Tibial artery (tissue), 4 donors: ENCODE data around the gene SETX.

ENCODE experiments used
- DNase-seq, 2 donors: peaks; one replicate each; pipeline ENCODE4 v3.0.0-alpha.2; 2019
- H3K27ac ChIP-seq, 2 donors: fragments of 200-600 bp; sonication (generic) in 1 of 2; 1 replicate in 1 of 2; 2 replicates in 1 of 2; pipeline ENCODE4 v1.5.1; 2018 to 2019; ENCODE audit warnings: mild to moderate bottlenecking in 1 of 2
- H3K27me3 ChIP-seq, 2 donors: fragments of 200-600 bp; sonication (generic) in 1 of 2; one replicate each; pipeline versions ENCODE4 v1.5.1 to v1.6.0; 2016 to 2019
- H3K36me3 ChIP-seq, 3 donors: fragments of 200-600 bp; sonication (generic) in 2 of 3; one replicate each; pipeline ENCODE4 v1.5.1; 2016 to 2019; ENCODE audit warnings: mild to moderate bottlenecking in 2 of 3
- H3K4me1 ChIP-seq, 4 donors: fragments of 200-600 bp; sonication (generic) in 2 of 4; 1 replicate in 3 of 4; 2 replicates in 1 of 4; pipeline ENCODE4 v1.5.1; 2016 to 2019
- H3K4me3 ChIP-seq, 2 donors: fragments of 200-600 bp; sonication (generic) in 1 of 2; 1 replicate in 1 of 2; 2 replicates in 1 of 2; pipeline ENCODE4 v1.5.1; 2018 to 2019; ENCODE audit warnings: mild to moderate bottlenecking in 2 of 2
- H3K9me3 ChIP-seq, 3 donors: fragments of 200-600 bp; sonication (generic) in 1 of 3; one replicate each; pipeline ENCODE4 v1.5.1; 2016 to 2019
- intact Hi-C: fragments of 100-400 bp; cut with DNase I; formaldehyde crosslinking; loops from one replicate; pipeline ENCODE4 v1.15.0; 2023; ENCODE audit warnings: low total_unique reads
- TF ChIP-seq, protein P1 (sequence below), 2 experiments: fragments of 200-600 bp in 1 of 2; fragments of 450-650 bp in 1 of 2; IDR thresholded peaks; one replicate each; pipeline ENCODE4 v1.5.1; 2017 to 2019; ENCODE audit warnings: antibody characterized with exemption in 2 of 2, mild to moderate bottlenecking in 1 of 2, moderate library complexity in 1 of 2

SETX gene

DNA sequence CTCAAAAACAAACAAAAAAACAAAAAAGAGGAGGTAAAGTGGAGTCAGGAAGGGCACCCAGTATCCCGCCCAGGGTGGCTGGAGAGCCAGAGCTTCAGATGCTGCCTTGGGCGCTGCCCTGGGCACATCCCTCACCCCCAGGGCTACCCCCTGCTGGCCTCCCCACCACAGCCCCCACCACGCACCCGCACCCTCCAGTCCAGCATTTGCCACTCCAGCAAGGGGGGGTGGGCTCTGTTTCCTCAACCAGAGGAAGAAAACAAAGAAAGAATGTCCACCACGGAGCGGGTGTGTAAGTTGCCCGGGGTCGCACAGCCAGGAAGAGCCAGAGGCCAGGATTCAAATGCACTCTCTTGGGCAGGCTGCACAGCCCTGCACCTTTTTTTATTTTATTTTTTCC, 106.8 kb downstream of the SETX start:
- H3K9me3 ChIP-seq, result peaks cover 0 to 7% (median 0%) of the 10 kb centered on the region in 3 donors
- intact Hi-C loops, result no loop called here
- peaks cover 0 to 52% of the 10 kb centered on the region in 2 donors for H3K27me3 ChIP-seq
- TF ChIP-seq, protein P1, sequence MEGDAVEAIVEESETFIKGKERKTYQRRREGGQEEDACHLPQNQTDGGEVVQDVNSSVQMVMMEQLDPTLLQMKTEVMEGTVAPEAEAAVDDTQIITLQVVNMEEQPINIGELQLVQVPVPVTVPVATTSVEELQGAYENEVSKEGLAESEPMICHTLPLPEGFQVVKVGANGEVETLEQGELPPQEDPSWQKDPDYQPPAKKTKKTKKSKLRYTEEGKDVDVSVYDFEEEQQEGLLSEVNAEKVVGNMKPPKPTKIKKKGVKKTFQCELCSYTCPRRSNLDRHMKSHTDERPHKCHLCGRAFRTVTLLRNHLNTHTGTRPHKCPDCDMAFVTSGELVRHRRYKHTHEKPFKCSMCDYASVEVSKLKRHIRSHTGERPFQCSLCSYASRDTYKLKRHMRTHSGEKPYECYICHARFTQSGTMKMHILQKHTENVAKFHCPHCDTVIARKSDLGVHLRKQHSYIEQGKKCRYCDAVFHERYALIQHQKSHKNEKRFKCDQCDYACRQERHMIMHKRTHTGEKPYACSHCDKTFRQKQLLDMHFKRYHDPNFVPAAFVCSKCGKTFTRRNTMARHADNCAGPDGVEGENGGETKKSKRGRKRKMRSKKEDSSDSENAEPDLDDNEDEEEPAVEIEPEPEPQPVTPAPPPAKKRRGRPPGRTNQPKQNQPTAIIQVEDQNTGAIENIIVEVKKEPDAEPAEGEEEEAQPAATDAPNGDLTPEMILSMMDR (IDR thresholded peaks at IDR 0.05), result no peak
- H3K4me1 ChIP-seq, result peaks cover 0 to 20% (median 18%) of the 10 kb centered on the region in 4 donors
- H3K36me3 ChIP-seq, result no peaks in the 10 kb centered on the region
- no peak for DNase-seq
- H3K4me3 ChIP-seq, result no peak overlapping the region
- H3K27ac ChIP-seq, result no peak overlapping the region

DNA sequence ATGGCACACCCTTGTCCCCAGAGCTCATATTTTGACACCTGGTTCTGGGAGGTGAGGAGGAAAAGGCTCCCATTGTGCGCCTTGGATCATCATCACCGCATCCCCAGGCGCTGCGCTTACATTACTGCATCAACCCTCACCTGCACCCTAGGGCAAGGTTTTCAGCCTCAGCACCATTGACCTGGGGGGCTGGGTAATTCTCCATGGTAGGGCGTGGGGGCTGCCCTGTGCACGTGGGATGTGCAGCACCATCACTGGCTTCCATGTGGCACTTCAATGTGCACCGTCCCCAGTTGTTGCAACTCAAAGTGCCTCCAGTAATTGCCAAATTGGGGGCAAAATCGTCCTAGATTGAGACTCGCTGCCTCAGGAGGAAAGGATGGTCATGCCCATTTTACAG, 109.3 kb downstream of the SETX start:
- peaks cover 0 to 41% of the 10 kb centered on the region in 2 donors for H3K27me3 ChIP-seq
- peaks cover 0 to 43% (median 34%) of the 10 kb centered on the region in 4 donors for H3K4me1 ChIP-seq
- H3K9me3 ChIP-seq, result no peaks in the 10 kb centered on the region
- no peaks in the 10 kb centered on the region for H3K36me3 ChIP-seq
- DNase-seq, result no peak
- H3K4me3 ChIP-seq, result no peak overlapping the region
- intact Hi-C loops, result no loop called here
- H3K27ac ChIP-seq, result no peak overlapping the region
- TF ChIP-seq, protein P1 (IDR thresholded peaks at IDR 0.05), result no peak

DNA sequence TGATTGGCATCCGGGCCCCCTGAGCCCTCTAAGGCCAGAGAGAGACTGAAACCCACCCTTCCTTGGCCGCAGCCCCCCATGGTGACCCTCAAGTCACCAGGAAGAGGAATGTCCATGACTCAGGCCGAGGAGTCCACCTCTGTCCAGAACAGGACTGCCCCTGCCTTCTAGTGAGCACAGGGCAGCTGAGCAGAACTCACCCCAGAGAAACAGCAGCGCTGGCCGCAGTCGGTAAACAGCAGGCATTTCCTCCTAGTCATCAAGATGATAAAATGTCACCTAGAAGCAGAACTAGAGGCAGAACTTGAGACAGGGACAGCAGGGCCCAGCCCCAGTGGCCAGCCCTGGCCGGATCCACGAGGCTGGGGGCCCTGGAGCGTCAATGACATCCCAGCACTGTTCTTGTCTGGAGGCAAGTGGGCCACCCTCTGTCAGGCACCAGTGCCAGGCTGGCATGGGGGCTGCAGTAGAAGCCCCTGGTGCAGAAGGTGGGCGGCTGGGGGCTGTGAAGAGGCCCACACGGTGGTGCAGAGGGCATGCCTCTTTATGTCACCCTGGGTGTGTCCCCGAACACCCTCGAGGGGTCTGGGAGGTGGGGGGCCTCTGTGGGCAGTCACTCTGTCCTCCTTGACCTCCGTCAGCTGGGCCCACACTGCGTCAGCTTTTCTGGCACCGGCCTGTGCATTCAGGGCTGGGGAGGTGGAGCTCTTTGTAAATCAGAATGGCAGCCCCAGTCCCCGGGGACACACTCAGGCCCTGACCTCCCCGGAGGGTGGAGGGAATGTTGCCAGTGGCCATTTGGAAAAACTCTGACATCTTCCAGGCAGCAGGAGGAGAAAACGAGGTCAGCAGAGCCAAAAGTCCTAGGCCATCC, 110.0 kb downstream of the SETX start:
- H3K27me3 ChIP-seq, result peaks cover 0 to 35% of the 10 kb centered on the region in 2 donors

DNA sequence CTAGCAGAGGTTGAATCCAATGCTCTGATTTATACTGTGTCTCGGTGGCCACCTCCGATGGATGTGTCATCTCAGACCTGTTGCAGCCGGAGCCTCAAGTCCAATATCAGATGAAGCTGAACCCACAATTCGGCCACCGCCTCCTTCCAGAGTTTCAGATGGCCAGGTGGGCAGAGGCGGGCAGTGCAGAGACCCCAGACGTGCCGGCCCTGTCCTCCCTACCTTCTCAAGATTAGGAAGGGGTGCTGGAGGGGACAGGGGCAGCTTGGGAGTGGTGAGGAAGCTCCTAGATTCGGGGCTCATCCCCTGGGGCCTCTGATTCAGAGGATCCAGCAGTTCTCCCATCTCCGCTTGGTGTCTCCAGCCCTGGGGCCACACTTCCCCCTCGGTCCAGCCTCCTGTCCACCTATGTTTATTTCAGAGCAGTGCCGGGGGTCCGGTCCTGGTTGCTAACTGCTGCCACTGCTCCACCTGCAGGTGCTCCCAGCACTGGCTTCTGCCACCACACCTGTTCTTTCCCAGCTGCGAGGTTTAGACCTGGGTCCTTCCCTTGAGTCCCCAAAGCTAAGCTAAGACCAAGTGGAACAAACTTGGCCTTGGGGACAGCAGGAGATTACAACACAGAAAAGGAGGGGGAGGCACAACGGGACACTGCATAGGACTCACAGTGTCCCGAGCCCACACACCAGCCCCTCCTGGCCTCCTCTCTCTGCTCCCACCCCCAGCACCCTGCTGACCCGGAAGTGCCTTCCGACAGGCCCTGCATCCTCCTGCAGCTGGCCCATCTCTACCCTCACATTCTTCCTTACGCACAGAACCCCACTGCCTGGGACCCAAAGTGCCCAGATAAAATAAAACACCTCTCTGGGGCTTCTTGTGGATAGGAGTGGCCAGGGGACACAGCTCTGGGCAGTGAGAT, 111.4 kb downstream of the SETX start:
- Histone ChIP-seq H3K27ac (peak overlapping the region in 1 of 2 donors; percentile 59), H3K4me3 (no peak overlapping the region), H3K27me3 (peaks cover 0 to 23% of the 10 kb centered on the region in 2 donors), H3K4me1 (peaks cover 0 to 44% (median 37%) of the 10 kb centered on the region in 4 donors), H3K9me3 (no peaks in the 10 kb centered on the region), H3K36me3 (no peaks in the 10 kb centered on the region)
- no peak for DNase-seq
- TF ChIP-seq, protein P1 (IDR thresholded peaks at IDR 0.05), result no peak
- intact Hi-C loops, result no loop called here

More for the DNA sequence above, 110.0 kb downstream of the SETX start:
- peaks cover 0 to 44% (median 37%) of the 10 kb centered on the region in 4 donors for H3K4me1 ChIP-seq
- H3K36me3 ChIP-seq, result no peaks in the 10 kb centered on the region
- peak; percentile 40 to 85 for DNase-seq
- TF ChIP-seq, protein P1 (IDR thresholded peaks at IDR 0.05), result no peak
- H3K4me3 ChIP-seq, result no peak overlapping the region
- intact Hi-C loops, result no loop called here
- peak overlapping the region; percentile 47 to 59 for H3K27ac ChIP-seq
- H3K9me3 ChIP-seq, result no peaks in the 10 kb centered on the region

DNA sequence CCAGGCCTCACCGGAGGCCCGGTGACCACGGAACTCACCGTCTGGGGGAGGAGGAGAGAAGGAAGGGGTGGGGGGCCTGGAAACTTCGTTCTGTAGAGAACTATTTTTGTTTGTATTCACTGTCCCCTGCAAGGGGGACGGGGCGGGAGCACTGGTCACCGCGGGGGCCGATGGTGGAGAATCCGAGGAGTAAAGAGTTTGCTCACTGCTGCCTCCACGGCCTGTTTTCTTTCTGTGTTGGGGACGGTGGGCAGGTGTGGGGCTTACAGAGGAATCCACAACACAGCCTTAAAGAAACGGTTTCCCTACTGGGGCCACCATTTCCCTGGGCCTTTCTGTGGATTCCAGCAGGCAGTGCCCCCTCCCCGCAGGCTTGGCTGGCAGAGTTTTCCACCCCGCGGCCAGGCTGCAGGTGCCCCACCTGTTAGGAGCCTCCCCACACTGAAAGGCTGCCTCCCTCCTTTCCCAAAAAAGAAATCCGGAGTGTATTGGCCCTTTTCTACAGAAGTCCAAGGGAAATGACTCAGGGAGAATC, 112.1 kb downstream of the SETX start:
- peaks cover 0 to 44% (median 37%) of the 10 kb centered on the region in 4 donors for H3K4me1 ChIP-seq
- intact Hi-C loops, result no loop called here
- H3K9me3 ChIP-seq, result no peaks in the 10 kb centered on the region
- H3K36me3 ChIP-seq, result no peaks in the 10 kb centered on the region
- peak overlapping the region; percentile 63 to 65 for H3K4me3 ChIP-seq
- DNase-seq, result no peak
- H3K27me3 ChIP-seq, result peaks cover 0 to 17% of the 10 kb centered on the region in 2 donors
- TF ChIP-seq, protein P1 (IDR thresholded peaks at IDR 0.05), result no peak
- peak overlapping the region; percentile 6 to 57 for H3K27ac ChIP-seq
